Ovary (tissue), 9 donors: Measurements from ENCODE around the gene SRSF10. TPM values are rescaled to one million over a fixed set of nuclear protein-coding genes. Genes with fewer than 3 reads are reported as not detected.

ENCODE experiments used
- DNase-seq, 5 donors: peaks; one replicate each; pipeline ENCODE4 v3.0.0-alpha.2; 2019 to 2020
- H3K27ac ChIP-seq, 2 donors: fragments of 200-600 bp; one replicate each; pipeline versions ENCODE4 v1.5.1 to v1.8.0; 2019 to 2022
- H3K27me3 ChIP-seq: fragments of 200-600 bp; one replicate; pipeline ENCODE4 v1.8.0; 2022
- H3K36me3 ChIP-seq: fragments of 200-600 bp; sonication (generic); one replicate; pipeline ENCODE4 v1.5.1; 2019
- H3K4me1 ChIP-seq: one replicate; pipeline ENCODE4 v1.8.1; 2013; ENCODE audit warnings: mild to moderate bottlenecking, moderate library complexity; ENCODE audit not compliant: insufficient read depth
- H3K4me3 ChIP-seq: fragments of 200-600 bp; sonication (generic); one replicate; pipeline ENCODE4 v1.5.1; 2017
- H3K9me3 ChIP-seq, 2 donors: fragments of 200-600 bp in 1 of 2; sonication (generic) in 1 of 2; one replicate each; pipeline versions ENCODE4 v1.5.1 to v1.8.1; 2013 to 2019; ENCODE audit warnings: mild to moderate bottlenecking in 1 of 2, moderate library complexity in 1 of 2
- CTCF ChIP-seq, 3 donors: fragments of 450-650 bp in 2 of 3; fragments of 200-600 bp in 1 of 3; IDR thresholded peaks; one replicate each; pipeline versions ENCODE4 v1.5.1 to v1.8.0; 2016 to 2022; ENCODE audit warnings: antibody characterized with exemption in 3 of 3, mild to moderate bottlenecking in 1 of 3
- EP300 ChIP-seq: sonication (generic); formaldehyde crosslinking; IDR thresholded peaks from one replicate; pipeline ENCODE4 v1.6.1; 2017; ENCODE audit warnings: antibody characterized with exemption
- POLR2A ChIP-seq: fragments of 450-650 bp; IDR thresholded peaks from one replicate; pipeline ENCODE4 v1.6.1; 2017; ENCODE audit warnings: antibody characterized with exemption, mild to moderate bottlenecking, moderate library complexity
- WGBS, 3 donors: extraction: QIAGEN DNeasy Blood & Tissue Kit in 1 of 3; methylation state at CpG; one replicate each; pipeline versions ENCODE4 v1.1.5 to v1.1.7; 2013 to 2017; 5-methylcytosine and 5-hydroxymethylcytosine counted together
- intact Hi-C, 4 donors: fragments of 100-400 bp; cut with DNase I; formaldehyde crosslinking; loops; one replicate each; pipeline versions ENCODE4 v1.11.0 to v1.15.1; 2022 to 2023
- polyA plus RNA-seq, 2 donors: library from polyadenylated mRNA; stranded (reverse); fragments of 200-250 nt in 1 of 2; fragments of 350-450 nt in 1 of 2; fragmentation: Illumina TruSeq in 1 of 2; extraction: RNeasy Lipid Tissue Mini Kit (QIAGEN cat#74804) in 1 of 2; gene quantifications; one replicate each; pipeline ENCODE4 v1.2.3, GENCODE V29; 2013 to 2014
- total RNA-seq, 7 donors: library from RNA; depleted of rRNA in 2 of 7; stranded (reverse); fragments of >200 nt in 2 of 7; fragmentation: NEBNext Ultra II Directional in 3 of 7; extraction: Animal tissue kit (Norgen Biotek cat#: 25700) in 3 of 7; gene quantifications; one replicate each; pipeline versions ENCODE4 v1.1.0 to v1.2.4, GENCODE V29; 2016 to 2023
- donor health status: DM: no; HTN: no; CAD: no; lungs with moderate emphysema.
- donor health status: DM: no; HTN: no; CAD: no.
- donor health status: Bipolar disorder and iron deficiency.
- donor health status: DM: yes; HTN: yes; CAD: no.
- donor health status: DM: no; HTN: no; CAD: no.
- donor health status: DM: yes; HTN: yes; CAD: no.

Gene SRSF10
- total and polyA plus RNA-seq, 9 donors, result 57.1 to 130 (median 99.1) TPM

- WGBS, 3 donors, result 29 to 52% (median 31%) methylated on average over 7 of the region's 7 CpGs
- Histone ChIP-seq H3K36me3 (no peaks in the 10 kb centered on the region), H3K4me3 (no peak overlapping the region), H3K27me3 (no peaks in the 10 kb centered on the region), H3K4me1 (no peaks in the 10 kb centered on the region), H3K27ac (peak overlapping the region in 1 of 2 donors; percentile 48), H3K9me3 (no peaks in the 10 kb centered on the region)
- DNase-seq, result no peak
- intact Hi-C loops, result loop anchor here in 2 of 4 donors (5.0 kb wide), 3 partner anchors 35 to 70 kb away; no protein-coding TSS in a partner anchor
- TF ChIP-seq CTCF (IDR thresholded peaks at IDR 0.05), result no peak
- no peak for TF ChIP-seq EP300
- no peak for TF ChIP-seq POLR2A
Measured at GRCh38 chr1:23957096-23957495, 23.0 kb downstream of the SRSF10 start.

GRCh38 chr1:23953020-23953419 is 27.1 kb downstream of the SRSF10 start:
- H3K36me3 ChIP-seq, result no peaks in the 10 kb centered on the region
- H3K9me3 ChIP-seq, result no peaks in the 10 kb centered on the region
- TF ChIP-seq EP300 (no peak), POLR2A (no peak), CTCF (IDR thresholded peaks at IDR 0.05) (no peak)
- H3K27me3 ChIP-seq, result no peaks in the 10 kb centered on the region
- DNase-seq, result no peak
- no peak overlapping the region for H3K27ac ChIP-seq
- no peaks in the 10 kb centered on the region for H3K4me1 ChIP-seq
- 85 to 96% (median 87%) methylated on average over 3 of the region's 3 CpGs for WGBS, 3 donors
- intact Hi-C loops, result no loop called here
- H3K4me3 ChIP-seq, result no peak overlapping the region

- TF ChIP-seq EP300 (no peak), CTCF (IDR thresholded peaks at IDR 0.05) (no peak), POLR2A (no peak)
- no peaks in the 10 kb centered on the region for H3K27me3 ChIP-seq
Measured at GRCh38 chr1:23947366-23947765, 32.8 kb downstream of the SRSF10 start.

GRCh38 chr1:23936481-23937176 is 43.5 kb downstream of the SRSF10 start:
- Histone ChIP-seq H3K9me3 (no peaks in the 10 kb centered on the region), H3K4me3 (no peak overlapping the region), H3K36me3 (no peaks in the 10 kb centered on the region), H3K27me3 (no peaks in the 10 kb centered on the region), H3K27ac (no peak overlapping the region), H3K4me1 (no peaks in the 10 kb centered on the region)
- no peak for DNase-seq
- WGBS, 3 donors, result 34 to 40% (median 38%) methylated on average over 6 of the region's 6 CpGs
- TF ChIP-seq POLR2A, result no peak
- no peak for TF ChIP-seq EP300
- no peak for TF ChIP-seq CTCF (IDR thresholded peaks at IDR 0.05)
- intact Hi-C loops, result no loop called here

More at GRCh38 chr1:23947366-23947765, 32.8 kb downstream of the SRSF10 start:
- Histone ChIP-seq H3K9me3 (no peaks in the 10 kb centered on the region), H3K36me3 (no peaks in the 10 kb centered on the region), H3K4me3 (no peak overlapping the region), H3K27ac (no peak overlapping the region), H3K4me1 (no peaks in the 10 kb centered on the region)
- DNase-seq, result no peak
- intact Hi-C loops, result no loop called here
